HG02970 (cell line): ENCODE results near the gene SPATA17.

ENCODE experiments used
- ATAC-seq: cut with Tn5 transposase; IDR thresholded peaks from one replicate; pipeline ENCODE4 v1.9.1; 2021; ENCODE audit warnings: mild to moderate bottlenecking, moderate library complexity, moderate number of reproducible peaks; ENCODE audit not compliant: unreplicated experiment, low FRiP score

SPATA17 gene

DNA sequence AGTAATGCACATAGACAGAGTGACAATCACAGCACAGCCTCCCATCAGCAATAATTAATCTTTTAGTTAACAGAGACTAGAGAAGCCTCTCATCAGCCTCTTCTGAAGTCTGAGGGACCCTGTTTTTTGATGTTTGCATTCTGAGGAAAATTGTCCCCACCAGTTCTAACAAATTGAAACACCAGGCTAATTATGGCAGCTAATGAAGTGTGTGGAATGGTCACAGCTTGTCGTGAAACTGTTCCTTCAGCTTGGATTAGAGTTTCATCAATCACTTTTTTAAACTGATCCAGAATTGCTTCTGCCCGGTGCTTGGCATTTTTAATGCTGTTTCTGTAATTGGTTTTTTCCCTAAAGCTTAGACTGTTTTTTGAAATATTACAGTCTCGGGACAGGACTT, 208.0 kb downstream of the SPATA17 start:
- no peak for ATAC-seq

GRCh38 chr1:217846733-217847132, 215.6 kb downstream of the SPATA17 start:
- ATAC-seq: no peak

GRCh38 chr1:217847643-217848042, 216.5 kb downstream of the SPATA17 start:
- ATAC-seq: no peak

DNA sequence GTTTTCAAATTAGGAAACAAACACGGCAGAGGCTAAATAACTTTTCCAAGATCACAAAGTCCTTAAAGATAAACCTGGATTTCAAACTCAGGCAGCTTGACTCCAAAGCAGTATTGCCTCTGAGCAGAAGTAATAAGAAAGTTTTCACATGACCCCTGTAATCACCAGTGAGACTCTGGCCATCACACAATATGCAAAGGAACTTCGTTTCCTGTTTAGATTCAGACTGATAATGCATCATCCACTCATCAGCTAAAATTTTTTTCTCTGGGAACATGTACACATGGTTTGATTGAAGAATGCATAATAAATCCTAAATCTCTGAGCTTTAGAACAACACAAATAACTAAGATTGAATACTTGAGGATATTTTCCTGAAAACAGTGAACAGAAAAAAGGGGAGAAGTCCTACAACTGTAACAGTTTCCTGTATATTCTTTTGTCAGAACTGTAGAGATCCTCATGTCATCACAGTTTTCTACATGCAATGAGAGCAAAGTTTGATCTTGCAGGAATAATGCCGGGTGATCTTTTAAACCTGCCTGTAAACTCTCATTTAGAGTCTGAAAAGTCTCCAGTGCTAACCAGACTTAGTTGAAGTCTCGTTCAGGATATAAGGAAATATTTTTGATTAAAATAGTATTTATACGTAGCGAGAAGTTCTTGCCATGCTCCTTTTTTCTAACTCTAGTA, 225.3 kb downstream of the SPATA17 start:
- no peak for ATAC-seq

DNA sequence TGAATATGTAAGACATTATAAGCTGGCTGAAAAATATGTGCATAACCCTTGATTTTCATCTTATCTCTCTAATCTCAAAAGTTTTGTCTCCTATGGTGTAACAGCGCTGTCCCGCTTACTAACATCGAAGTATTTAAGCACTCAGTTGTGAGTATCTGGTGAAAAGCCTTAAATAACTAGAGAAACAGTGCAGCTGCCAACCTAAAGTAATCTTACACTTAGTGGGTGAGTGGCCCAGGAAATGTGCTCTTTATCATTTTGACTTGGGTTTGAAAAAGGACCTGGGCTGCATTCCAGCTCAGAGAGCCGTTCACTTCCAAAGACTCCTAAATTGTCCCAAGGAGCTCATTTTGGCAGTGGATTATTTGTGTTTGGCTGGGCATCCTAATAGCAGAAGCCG, 225.9 kb downstream of the SPATA17 start:
- ATAC-seq: no peak

DNA sequence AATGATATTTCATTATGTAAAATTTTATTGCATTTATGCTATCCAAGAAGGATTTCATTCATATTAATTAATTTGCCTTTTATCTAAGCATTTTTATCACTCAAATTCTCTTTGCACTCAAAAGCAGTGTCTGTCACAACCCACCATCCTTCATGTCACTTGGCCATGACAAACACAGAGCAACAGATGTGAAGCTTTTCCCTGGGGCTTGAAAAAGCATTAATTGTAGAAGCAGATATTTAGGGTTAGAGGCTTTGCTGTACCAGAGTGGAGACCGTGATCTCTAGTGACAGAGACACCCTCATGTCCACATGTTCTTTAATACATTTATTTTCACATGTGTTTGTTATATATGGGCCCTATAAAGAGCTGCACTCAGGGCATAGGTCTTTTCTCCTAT, 230.5 kb downstream of the SPATA17 start:
- no peak for ATAC-seq

DNA sequence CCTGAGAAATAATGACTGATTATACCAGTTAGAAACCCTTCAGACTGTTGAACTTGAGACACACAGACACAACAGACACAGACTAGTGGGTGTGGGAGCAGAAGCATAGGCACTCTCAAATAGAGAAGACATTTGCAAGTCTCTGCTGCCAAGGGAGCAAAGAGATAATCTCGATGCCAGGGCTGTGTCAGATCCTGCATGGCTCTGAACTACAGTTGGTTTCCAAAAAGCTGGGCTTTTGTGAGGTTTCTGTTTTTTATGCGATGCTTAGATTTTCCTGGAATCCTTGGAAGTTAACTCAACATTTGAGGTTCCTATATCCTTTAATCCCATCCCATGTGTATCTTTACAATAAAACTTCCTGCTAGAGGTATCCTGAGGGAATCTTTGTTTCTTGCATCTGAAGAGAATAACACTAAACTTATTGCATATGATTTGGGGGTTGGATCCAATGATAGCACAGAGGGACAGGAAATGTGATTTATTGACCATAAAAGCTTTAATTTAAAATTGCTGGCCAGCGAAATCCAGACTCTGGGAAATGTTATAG, 236.4 kb downstream of the SPATA17 start:
- no peak for ATAC-seq

DNA sequence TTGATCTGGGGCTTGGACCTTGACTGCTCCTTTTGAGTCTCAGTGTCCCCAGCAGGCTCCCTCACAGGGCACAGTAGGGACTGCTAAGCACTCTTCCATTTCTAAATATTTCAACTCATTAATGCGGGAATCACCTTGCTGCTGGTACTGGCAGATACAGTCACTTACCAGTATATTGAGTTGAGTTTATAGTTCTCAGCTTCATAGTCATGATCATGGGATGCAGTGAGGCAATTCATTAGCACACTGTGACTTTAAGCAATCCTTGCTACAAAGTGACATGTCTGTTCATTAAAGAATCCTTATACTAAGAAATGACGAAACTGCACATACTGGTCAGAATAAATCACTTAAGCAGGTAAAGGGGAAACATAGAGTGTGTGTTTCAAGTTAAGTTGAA, 240.8 kb downstream of the SPATA17 start:
- ATAC-seq: no peak

DNA sequence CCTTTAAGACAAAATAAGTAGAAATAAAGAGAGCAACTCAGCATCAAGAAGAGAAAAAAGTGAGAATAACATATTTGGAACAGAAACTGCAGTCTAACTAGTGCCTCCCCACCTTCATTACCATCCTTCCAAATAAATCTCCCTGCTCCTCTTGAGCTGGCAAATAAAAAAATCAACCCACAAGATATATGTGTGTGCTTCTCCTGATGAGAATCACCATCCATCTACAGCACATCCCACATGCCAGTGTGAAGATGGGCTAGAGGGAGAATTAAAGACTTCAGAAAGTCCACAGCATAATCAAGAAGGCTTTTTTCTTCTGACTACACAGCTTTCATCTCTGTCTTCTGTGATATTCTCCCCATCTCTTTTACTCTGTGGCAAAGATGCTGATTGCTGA, 244.1 kb downstream of the SPATA17 start:
- ATAC-seq: no peak

DNA sequence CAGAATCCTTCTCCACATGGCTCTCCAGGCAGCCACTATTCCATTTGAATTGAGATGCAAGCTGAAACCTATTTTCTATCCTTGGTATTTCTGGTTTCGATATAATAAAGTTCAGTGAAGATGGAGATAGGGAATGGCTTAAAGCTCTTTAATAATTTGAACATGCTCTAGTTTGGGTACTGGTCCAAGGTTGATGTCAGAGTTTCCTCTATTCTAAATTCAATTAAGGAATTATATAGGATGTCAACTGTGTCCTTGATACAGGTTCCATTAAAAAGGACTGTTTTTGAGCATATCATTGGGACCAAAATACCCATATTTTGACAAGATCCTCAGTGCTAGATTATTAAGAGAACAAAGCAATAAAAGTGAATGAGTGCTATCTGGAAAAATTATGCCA, 245.3 kb downstream of the SPATA17 start:
- no peak for ATAC-seq

- no peak for ATAC-seq
These were observed 245.8 kb downstream of the SPATA17 start for GRCh38 chr1:217876896-217877295.

- no peak for ATAC-seq
These were observed 250.0 kb downstream of the SPATA17 start for GRCh38 chr1:217881131-217881543.

DNA sequence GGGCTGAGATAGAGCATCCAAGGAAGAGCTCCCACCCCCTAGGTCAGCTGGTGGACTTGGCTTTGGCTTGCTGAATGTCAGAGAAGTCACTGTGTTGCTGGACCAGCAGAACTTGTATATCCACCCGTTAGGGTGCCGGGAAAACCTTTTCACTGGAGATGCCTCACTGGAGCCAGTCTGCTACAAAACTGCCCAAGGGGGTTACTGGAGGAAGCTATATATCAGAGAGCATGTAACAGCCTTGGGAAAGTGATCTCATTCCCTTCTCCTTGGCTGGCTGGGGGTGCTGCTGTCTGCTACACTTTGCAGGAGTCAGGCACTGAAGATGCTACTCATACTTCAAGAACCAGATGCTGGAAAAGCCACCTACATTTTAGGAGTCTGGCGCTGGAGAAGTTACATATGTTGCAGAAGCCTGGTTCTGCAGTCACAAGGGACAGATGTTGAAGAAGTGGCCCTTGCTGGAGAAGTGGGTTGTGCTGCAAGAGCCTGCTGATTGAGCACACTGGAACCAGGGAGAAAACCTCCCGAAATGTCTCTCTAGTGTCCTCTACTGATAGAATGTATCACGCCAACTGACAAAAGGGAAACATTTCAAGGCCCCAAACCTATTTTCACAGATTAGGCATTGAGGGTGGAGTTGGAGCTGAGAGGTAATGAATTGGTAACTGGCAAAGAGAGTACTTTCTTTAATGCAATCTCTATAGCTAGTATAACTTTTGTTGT, 250.6 kb downstream of the SPATA17 start:
- ATAC-seq: no peak

GRCh38 chr1:217885181-217885580, 254.0 kb downstream of the SPATA17 start:
- no peak for ATAC-seq

GRCh38 chr1:217888328-217888727, 257.2 kb downstream of the SPATA17 start:
- ATAC-seq: no peak

DNA sequence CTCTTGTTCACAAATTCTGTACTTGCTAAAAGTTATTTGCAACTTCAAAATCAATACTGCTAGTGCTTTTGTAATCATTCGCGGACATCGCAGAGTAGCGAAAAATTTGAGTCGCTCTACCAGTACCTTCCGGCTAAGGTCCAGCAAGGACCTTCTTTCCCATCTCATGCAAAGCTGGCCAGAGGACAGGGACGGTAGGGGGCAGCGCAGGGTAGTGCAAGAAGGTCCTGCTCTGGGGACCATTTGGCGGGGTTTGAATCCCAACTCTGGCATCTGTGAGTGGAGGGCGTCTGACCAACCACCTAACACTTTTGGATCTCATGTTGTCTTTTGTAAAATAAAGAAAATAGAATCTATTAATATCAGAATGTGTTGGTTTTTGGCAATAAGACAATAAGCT, 258.3 kb downstream of the SPATA17 start:
- no peak for ATAC-seq

GRCh38 chr1:217891966-217892365, 260.8 kb downstream of the SPATA17 start:
- no peak for ATAC-seq

- ATAC-seq: no peak
These were observed 261.6 kb downstream of the SPATA17 start for GRCh38 chr1:217892750-217893149.

DNA sequence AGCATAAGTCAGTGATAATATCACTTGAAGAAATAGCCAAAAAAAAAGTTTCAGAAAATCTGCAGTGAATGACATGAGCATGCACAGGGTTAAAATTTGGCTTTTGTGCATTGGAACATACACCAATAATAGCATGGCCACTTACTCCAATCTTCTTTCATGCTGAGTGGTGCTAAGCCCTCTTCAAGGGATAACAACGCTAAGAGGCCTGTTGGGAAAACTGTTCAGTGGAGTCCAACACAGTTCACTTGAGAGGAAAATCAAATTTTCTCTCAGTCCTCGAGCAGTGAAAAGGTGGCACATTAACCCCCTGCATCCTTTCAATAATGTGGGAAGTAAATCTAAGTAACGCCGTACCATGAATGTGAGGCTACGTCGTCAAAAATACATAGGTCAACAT, 264.7 kb downstream of the SPATA17 start:
- no peak for ATAC-seq

DNA sequence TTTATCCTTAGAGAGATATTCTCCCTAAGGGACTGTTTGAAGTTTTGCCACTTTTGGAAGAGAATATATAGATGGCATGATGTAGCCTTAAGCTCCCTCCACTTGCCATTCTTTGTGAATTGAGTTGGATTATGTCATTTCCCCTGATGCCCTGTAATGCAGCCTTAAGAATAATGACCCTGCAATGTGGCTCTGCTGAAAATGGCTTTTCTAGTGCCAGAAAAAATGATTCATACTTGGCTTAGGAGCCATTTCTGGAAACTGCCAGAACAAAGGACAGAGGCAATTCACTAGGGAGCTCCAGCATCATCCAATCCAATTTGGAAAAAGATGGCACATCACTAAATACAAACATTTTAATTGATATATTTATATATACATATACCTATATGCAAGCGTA, 265.3 kb downstream of the SPATA17 start:
- no peak for ATAC-seq

DNA sequence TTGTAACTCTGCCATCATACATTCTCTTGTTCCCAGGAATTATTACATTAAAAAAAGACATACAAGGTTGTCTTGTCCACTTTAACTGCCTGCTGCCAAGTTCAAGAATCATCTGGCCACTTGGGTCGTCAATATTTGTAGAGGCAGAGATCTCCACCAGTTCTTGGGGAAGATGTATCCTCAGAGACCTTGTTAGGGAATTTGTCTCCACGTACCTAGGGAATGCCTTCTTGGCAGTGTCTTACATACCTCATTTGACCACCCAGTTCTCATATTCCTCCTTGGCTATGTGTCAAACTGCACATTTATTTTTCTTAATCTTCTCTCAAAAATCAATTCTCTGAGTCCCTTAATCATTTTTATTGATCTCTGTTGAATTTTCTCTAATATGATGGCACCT, 266.0 kb downstream of the SPATA17 start:
- ATAC-seq: no peak

DNA sequence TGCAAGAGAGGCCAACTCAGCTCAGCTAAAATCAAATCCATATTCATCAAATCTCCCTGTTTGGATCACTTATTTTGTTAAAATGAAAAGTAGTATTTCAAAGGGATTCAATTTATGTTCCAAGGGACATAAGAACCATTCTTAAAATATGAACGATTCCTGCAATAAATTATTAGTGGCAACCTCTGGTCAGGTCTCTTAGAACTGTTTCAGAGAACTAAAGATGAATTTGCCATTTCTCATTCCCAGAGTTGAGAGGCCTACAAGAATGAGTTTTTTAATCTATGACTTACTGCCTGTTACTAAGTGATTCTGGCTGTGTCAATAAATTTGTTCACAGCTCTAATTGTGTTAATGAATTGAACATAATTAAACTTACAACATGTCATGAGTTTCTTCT, 268.5 kb downstream of the SPATA17 start:
- ATAC-seq: no peak
